HG02938 (cell line): Measurements from ENCODE around the gene ENO3.

Experiments
- ATAC-seq: cut with Tn5 transposase; IDR thresholded peaks from one replicate; pipeline ENCODE4 v1.9.1; 2021; ENCODE audit warnings: mild to moderate bottlenecking, moderate library complexity; ENCODE audit not compliant: unreplicated experiment

The ENO3 gene

GRCh38 chr17:5003214-5003867, 52.4 kb downstream of the ENO3 start:
- no peak for ATAC-seq
